ENCODE data around the gene ADCY5. TPM values are rescaled to one million over a fixed set of nuclear protein-coding genes. Genes with fewer than 3 reads are reported as not detected.

Gene ADCY5
- total RNA-seq, 2 donors from 2014 or later = 12.9 to 69.6 TPM

GRCh38 chr3:123420416-123420968 is 28.4 kb downstream of the ADCY5 start:
- 74% methylated on average over 8 of the region's 8 CpGs for WGBS
- H3K9me3 ChIP-seq = no peaks in the 10 kb centered on the region
- H3K27me3 ChIP-seq (replicated peaks; ENCODE audit: insufficient read depth) = no peaks in the 10 kb centered on the region
- peak overlapping the region; percentile 41 to 60 for H3K27ac ChIP-seq
- intact Hi-C loops (cut with DNase I) = no loop called here
- no peak for DNase-seq (ENCODE audit: low spot score)
- no peak overlapping the region for H3K4me3 ChIP-seq
- H3K36me3 ChIP-seq = no peaks in the 10 kb centered on the region
- TF ChIP-seq POLR2AphosphoS5 (IDR thresholded peaks at IDR 0.05) (no peak), POLR2A (IDR thresholded peaks at IDR 0.05) (no peak), CTCF (IDR thresholded peaks at IDR 0.05) (no peak)
- no peaks in the 10 kb centered on the region for H3K4me1 ChIP-seq (replicated peaks)

- intact Hi-C loops (cut with DNase I) = no loop called here
- TF ChIP-seq CTCF (IDR thresholded peaks at IDR 0.05) (no peak), POLR2AphosphoS5 (IDR thresholded peaks at IDR 0.05) (peak; percentile 17)
- Histone ChIP-seq H3K4me1 (replicated peaks) (no peaks in the 10 kb centered on the region), H3K9me3 (no peaks in the 10 kb centered on the region), H3K4me3 (no peak overlapping the region), H3K27me3 (replicated peaks; ENCODE audit: insufficient read depth) (no peaks in the 10 kb centered on the region), H3K36me3 (no peaks in the 10 kb centered on the region), H3K27ac (peak overlapping the region; percentile 41 to 60)
- 48% methylated on average over 7 of the region's 7 CpGs for WGBS
- no peak for DNase-seq (ENCODE audit: low spot score)
Observed at GRCh38 chr3:123419850-123420297, 29.0 kb downstream of the ADCY5 start.

- Histone ChIP-seq H3K9me3 (no peaks in the 10 kb centered on the region), H3K27me3 (replicated peaks; ENCODE audit: insufficient read depth) (no peaks in the 10 kb centered on the region), H3K4me1 (replicated peaks) (no peaks in the 10 kb centered on the region), H3K4me3 (no peak overlapping the region), H3K36me3 (no peaks in the 10 kb centered on the region), H3K27ac (peak overlapping the region; percentile 41 to 60)
- intact Hi-C loops (cut with DNase I) = no loop called here
- TF ChIP-seq POLR2AphosphoS5 (IDR thresholded peaks at IDR 0.05) (no peak), POLR2A (IDR thresholded peaks at IDR 0.05) (no peak), CTCF (IDR thresholded peaks at IDR 0.05) (no peak)
- WGBS = 60% methylated on average over 20 of the region's 20 CpGs
- no peak for DNase-seq (ENCODE audit: low spot score)
Observed at GRCh38 chr3:123419181-123419849, 29.6 kb downstream of the ADCY5 start.

GRCh38 chr3:123416647-123417046 is 32.2 kb downstream of the ADCY5 start:
- no peaks in the 10 kb centered on the region for H3K4me1 ChIP-seq (replicated peaks)
- no peak for DNase-seq (ENCODE audit: low spot score)
- TF ChIP-seq CTCF (IDR thresholded peaks at IDR 0.05) (no peak), POLR2AphosphoS5 (IDR thresholded peaks at IDR 0.05) (no peak), POLR2A (IDR thresholded peaks at IDR 0.05) (no peak)
- H3K36me3 ChIP-seq = no peaks in the 10 kb centered on the region
- 77% methylated on average over 6 of the region's 6 CpGs for WGBS
- H3K27ac ChIP-seq = peak overlapping the region; percentile 74 to 77
- H3K9me3 ChIP-seq = no peaks in the 10 kb centered on the region
- no peaks in the 10 kb centered on the region for H3K27me3 ChIP-seq (replicated peaks; ENCODE audit: insufficient read depth)
- intact Hi-C loops (cut with DNase I) = no loop called here
- no peak overlapping the region for H3K4me3 ChIP-seq

GRCh38 chr3:123416173-123416572 is 32.7 kb downstream of the ADCY5 start:
- intact Hi-C loops (cut with DNase I) = no loop called here
- 56% methylated on average over 4 of the region's 4 CpGs for WGBS
- TF ChIP-seq POLR2AphosphoS5 (IDR thresholded peaks at IDR 0.05) (peak; percentile 69), CTCF (IDR thresholded peaks at IDR 0.05) (no peak), POLR2A (IDR thresholded peaks at IDR 0.05) (no peak)
- Histone ChIP-seq H3K36me3 (no peaks in the 10 kb centered on the region), H3K27ac (peak overlapping the region; percentile 74 to 77), H3K4me1 (replicated peaks) (no peaks in the 10 kb centered on the region), H3K9me3 (no peaks in the 10 kb centered on the region), H3K4me3 (no peak overlapping the region), H3K27me3 (replicated peaks; ENCODE audit: insufficient read depth) (no peaks in the 10 kb centered on the region)
- DNase-seq (ENCODE audit: low spot score) = no peak

All from prostate gland (tissue), 2 donors.